ENCODE results near the gene SHE.

The SHE gene

GRCh38 chr1:154466921-154467417, 35.2 kb downstream of the SHE start:
- Histone ChIP-seq H3K4me1 (ENCODE audit: insufficient read depth, low read length) (peaks cover 5% of the 10 kb centered on the region), H3K27me3 (ENCODE audit: insufficient read depth, low read length) (no peaks in the 10 kb centered on the region), H2AFZ (ENCODE audit: low read depth, low read length) (no peak overlapping the region), H3K4me3 (ENCODE audit: low read length) (no peak overlapping the region), H3K36me3 (ENCODE audit: insufficient read depth, low read length) (no peaks in the 10 kb centered on the region), H3K9me3 (ENCODE audit: low read length) (no peaks in the 10 kb centered on the region)

- no peak overlapping the region for H3K4me3 ChIP-seq (ENCODE audit: low read length)
- H2AFZ ChIP-seq (ENCODE audit: low read depth, low read length): no peak overlapping the region
- H3K4me1 ChIP-seq (ENCODE audit: insufficient read depth, low read length): peaks cover 5% of the 10 kb centered on the region
- H3K9me3 ChIP-seq (ENCODE audit: low read length): no peaks in the 10 kb centered on the region
- no peaks in the 10 kb centered on the region for H3K27me3 ChIP-seq (ENCODE audit: insufficient read depth, low read length)
- H3K36me3 ChIP-seq (ENCODE audit: insufficient read depth, low read length): no peaks in the 10 kb centered on the region
Measured at GRCh38 chr1:154466206-154466605, 36.0 kb downstream of the SHE start.

GRCh38 chr1:154465621-154466195, 36.5 kb downstream of the SHE start:
- H3K4me1 ChIP-seq (ENCODE audit: insufficient read depth, low read length): peaks cover 5% of the 10 kb centered on the region
- H3K9me3 ChIP-seq (ENCODE audit: low read length): no peaks in the 10 kb centered on the region
- H3K36me3 ChIP-seq (ENCODE audit: insufficient read depth, low read length): no peaks in the 10 kb centered on the region
- no peaks in the 10 kb centered on the region for H3K27me3 ChIP-seq (ENCODE audit: insufficient read depth, low read length)
- no peak overlapping the region for H2AFZ ChIP-seq (ENCODE audit: low read depth, low read length)
- H3K4me3 ChIP-seq (ENCODE audit: low read length): no peak overlapping the region

GRCh38 chr1:154463512-154463990, 38.7 kb downstream of the SHE start:
- Histone ChIP-seq H3K4me1 (ENCODE audit: insufficient read depth, low read length) (peaks cover 5% of the 10 kb centered on the region), H3K9me3 (ENCODE audit: low read length) (no peaks in the 10 kb centered on the region), H3K27me3 (ENCODE audit: insufficient read depth, low read length) (no peaks in the 10 kb centered on the region), H3K4me3 (ENCODE audit: low read length) (no peak overlapping the region), H2AFZ (ENCODE audit: low read depth, low read length) (no peak overlapping the region), H3K36me3 (ENCODE audit: insufficient read depth, low read length) (no peaks in the 10 kb centered on the region)

GRCh38 chr1:154460695-154461260, 41.4 kb downstream of the SHE start:
- Histone ChIP-seq H3K4me3 (ENCODE audit: low read length) (no peak overlapping the region), H3K4me1 (ENCODE audit: insufficient read depth, low read length) (no peaks in the 10 kb centered on the region), H3K27me3 (ENCODE audit: insufficient read depth, low read length) (no peaks in the 10 kb centered on the region), H3K36me3 (ENCODE audit: insufficient read depth, low read length) (no peaks in the 10 kb centered on the region), H3K9me3 (ENCODE audit: low read length) (no peaks in the 10 kb centered on the region), H2AFZ (ENCODE audit: low read depth, low read length) (no peak overlapping the region)

- no peaks in the 10 kb centered on the region for H3K9me3 ChIP-seq (ENCODE audit: low read length)
Measured at GRCh38 chr1:154459080-154459479, 43.1 kb downstream of the SHE start.

GRCh38 chr1:154456631-154457030, 45.6 kb downstream of the SHE start:
- Histone ChIP-seq H2AFZ (ENCODE audit: low read depth, low read length) (no peak overlapping the region), H3K36me3 (ENCODE audit: insufficient read depth, low read length) (no peaks in the 10 kb centered on the region)

More at GRCh38 chr1:154459080-154459479, 43.1 kb downstream of the SHE start:
- H3K4me3 ChIP-seq (ENCODE audit: low read length): no peak overlapping the region
- no peaks in the 10 kb centered on the region for H3K27me3 ChIP-seq (ENCODE audit: insufficient read depth, low read length)
- no peaks in the 10 kb centered on the region for H3K4me1 ChIP-seq (ENCODE audit: insufficient read depth, low read length)
- no peak overlapping the region for H2AFZ ChIP-seq (ENCODE audit: low read depth, low read length)
- no peaks in the 10 kb centered on the region for H3K36me3 ChIP-seq (ENCODE audit: insufficient read depth, low read length)

GRCh38 chr1:154454386-154455120, 47.7 kb downstream of the SHE start:
- Histone ChIP-seq H3K27me3 (ENCODE audit: insufficient read depth, low read length) (no peaks in the 10 kb centered on the region), H3K9me3 (ENCODE audit: low read length) (no peaks in the 10 kb centered on the region), H3K4me1 (ENCODE audit: insufficient read depth, low read length) (no peaks in the 10 kb centered on the region), H3K36me3 (ENCODE audit: insufficient read depth, low read length) (no peaks in the 10 kb centered on the region), H2AFZ (ENCODE audit: low read depth, low read length) (no peak overlapping the region), H3K4me3 (ENCODE audit: low read length) (no peak overlapping the region)

More at GRCh38 chr1:154456631-154457030, 45.6 kb downstream of the SHE start:
- Histone ChIP-seq H3K4me1 (ENCODE audit: insufficient read depth, low read length) (no peaks in the 10 kb centered on the region), H3K9me3 (ENCODE audit: low read length) (no peaks in the 10 kb centered on the region), H3K4me3 (ENCODE audit: low read length) (no peak overlapping the region), H3K27me3 (ENCODE audit: insufficient read depth, low read length) (no peaks in the 10 kb centered on the region)

GRCh38 chr1:154453574-154454352, 48.4 kb downstream of the SHE start:
- Histone ChIP-seq H2AFZ (ENCODE audit: low read depth, low read length) (no peak overlapping the region), H3K36me3 (ENCODE audit: insufficient read depth, low read length) (no peaks in the 10 kb centered on the region), H3K27me3 (ENCODE audit: insufficient read depth, low read length) (no peaks in the 10 kb centered on the region), H3K9me3 (ENCODE audit: low read length) (no peaks in the 10 kb centered on the region), H3K4me3 (ENCODE audit: low read length) (no peak overlapping the region), H3K4me1 (ENCODE audit: insufficient read depth, low read length) (no peaks in the 10 kb centered on the region)

- Histone ChIP-seq H3K9me3 (ENCODE audit: low read length) (no peaks in the 10 kb centered on the region), H2AFZ (ENCODE audit: low read depth, low read length) (no peak overlapping the region), H3K4me1 (ENCODE audit: insufficient read depth, low read length) (no peaks in the 10 kb centered on the region), H3K36me3 (ENCODE audit: insufficient read depth, low read length) (no peaks in the 10 kb centered on the region), H3K4me3 (ENCODE audit: low read length) (no peak overlapping the region), H3K27me3 (ENCODE audit: insufficient read depth, low read length) (no peaks in the 10 kb centered on the region)
Measured at GRCh38 chr1:154453161-154453560, 49.1 kb downstream of the SHE start.

DNA sequence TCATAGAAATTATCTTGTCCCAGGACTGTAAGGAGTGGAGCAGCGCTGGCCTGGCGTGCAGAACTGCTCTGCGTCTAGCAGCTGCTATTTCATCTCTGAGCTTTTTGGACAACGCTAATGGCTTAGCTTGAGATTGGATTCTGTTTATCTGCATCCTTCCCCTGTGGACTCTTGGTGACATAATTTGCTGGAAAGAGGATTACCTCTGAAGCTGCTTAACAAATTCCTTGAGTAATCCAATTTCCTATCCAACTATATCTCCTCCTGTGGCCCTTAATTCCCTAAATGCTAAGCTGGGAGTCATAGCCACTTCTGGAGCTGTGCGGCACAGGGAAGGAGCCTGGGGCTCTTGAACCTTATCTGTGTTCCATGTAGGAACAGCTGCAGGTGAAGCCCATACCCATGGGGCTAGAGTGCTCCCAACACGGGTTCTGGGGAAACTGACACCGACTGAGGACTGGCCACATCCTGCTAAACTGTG, 53.8 kb downstream of the SHE start:
- Histone ChIP-seq H3K27me3 (ENCODE audit: insufficient read depth, low read length) (no peaks in the 10 kb centered on the region), H3K4me3 (ENCODE audit: low read length) (no peak overlapping the region), H3K9me3 (ENCODE audit: low read length) (no peaks in the 10 kb centered on the region), H3K36me3 (ENCODE audit: insufficient read depth, low read length) (no peaks in the 10 kb centered on the region), H3K4me1 (ENCODE audit: insufficient read depth, low read length) (no peaks in the 10 kb centered on the region), H2AFZ (ENCODE audit: low read depth, low read length) (no peak overlapping the region)

- H3K36me3 ChIP-seq (ENCODE audit: insufficient read depth, low read length): no peaks in the 10 kb centered on the region
- H3K27me3 ChIP-seq (ENCODE audit: insufficient read depth, low read length): no peaks in the 10 kb centered on the region
- H3K4me1 ChIP-seq (ENCODE audit: insufficient read depth, low read length): no peaks in the 10 kb centered on the region
- H2AFZ ChIP-seq (ENCODE audit: low read depth, low read length): no peak overlapping the region
- no peaks in the 10 kb centered on the region for H3K9me3 ChIP-seq (ENCODE audit: low read length)
- no peak overlapping the region for H3K4me3 ChIP-seq (ENCODE audit: low read length)
Measured at GRCh38 chr1:154446789-154447188, 55.4 kb downstream of the SHE start.

- H3K36me3 ChIP-seq (ENCODE audit: insufficient read depth, low read length): no peaks in the 10 kb centered on the region
- no peaks in the 10 kb centered on the region for H3K9me3 ChIP-seq (ENCODE audit: low read length)
- no peak overlapping the region for H3K4me3 ChIP-seq (ENCODE audit: low read length)
- H3K27me3 ChIP-seq (ENCODE audit: insufficient read depth, low read length): no peaks in the 10 kb centered on the region
- H2AFZ ChIP-seq (ENCODE audit: low read depth, low read length): no peak overlapping the region
- no peaks in the 10 kb centered on the region for H3K4me1 ChIP-seq (ENCODE audit: insufficient read depth, low read length)
Measured at GRCh38 chr1:154446292-154446691, 55.9 kb downstream of the SHE start.

All from neuron (in vitro differentiated cells).